ENCODE measurements around the gene MPO.

The MPO gene

GRCh38 chr17:58314706-58315015 lies 33.9 kb upstream of the MPO start:
- TF ChIP-seq CTCF (IDR thresholded peaks at IDR 0.05; ENCODE audit: low read depth, low read length): no peak
- no peak overlapping the region for H3K4me3 ChIP-seq (replicated peaks in 1 of 2; ENCODE audit: low read depth in 2 of 2, low read length in 2 of 2)
- DNase-seq (ENCODE audit: low read depth in 2 of 2): no peak

- TF ChIP-seq CTCF (IDR thresholded peaks at IDR 0.05; ENCODE audit: low read depth, low read length): no peak
- no peak for DNase-seq (ENCODE audit: low read depth in 2 of 2)
- H3K4me3 ChIP-seq (replicated peaks in 1 of 2; ENCODE audit: low read depth in 2 of 2, low read length in 2 of 2): no peak overlapping the region
These were observed 33.3 kb upstream of the MPO start for GRCh38 chr17:58313815-58314705.

- no peak overlapping the region for H3K4me3 ChIP-seq (replicated peaks in 1 of 2; ENCODE audit: low read depth in 2 of 2, low read length in 2 of 2)
- no peak for TF ChIP-seq CTCF (IDR thresholded peaks at IDR 0.05; ENCODE audit: low read depth, low read length)
- DNase-seq (ENCODE audit: low read depth in 2 of 2): no peak
These were observed 32.1 kb upstream of the MPO start for GRCh38 chr17:58312829-58313228.

- no peak overlapping the region for H3K4me3 ChIP-seq (replicated peaks in 1 of 2; ENCODE audit: low read depth in 2 of 2, low read length in 2 of 2)
- DNase-seq (ENCODE audit: low read depth in 2 of 2): no peak
- no peak for TF ChIP-seq CTCF (IDR thresholded peaks at IDR 0.05; ENCODE audit: low read depth, low read length)
These were observed 31.4 kb upstream of the MPO start for GRCh38 chr17:58312021-58312630.

- no peak for DNase-seq (ENCODE audit: low read depth in 2 of 2)
- H3K4me3 ChIP-seq (replicated peaks in 1 of 2; ENCODE audit: low read depth in 2 of 2, low read length in 2 of 2): no peak overlapping the region
- TF ChIP-seq CTCF (IDR thresholded peaks at IDR 0.05; ENCODE audit: low read depth, low read length): no peak
These were observed 30.7 kb upstream of the MPO start for GRCh38 chr17:58311429-58311894.

- TF ChIP-seq CTCF (IDR thresholded peaks at IDR 0.05; ENCODE audit: low read depth, low read length): no peak
- DNase-seq (ENCODE audit: low read depth in 2 of 2): no peak
- no peak overlapping the region for H3K4me3 ChIP-seq (replicated peaks in 1 of 2; ENCODE audit: low read depth in 2 of 2, low read length in 2 of 2)
These were observed 30.0 kb upstream of the MPO start for GRCh38 chr17:58310511-58311428.

All from cardiac fibroblast (primary cell).